HG03354 (cell line): Measurements from ENCODE around the gene CKS2.
"Not testable (repeated sequence)": the region's sequence is repeated elsewhere in the genome, so short reads cannot be mapped to it uniquely, and the experiment has no call there.

Source experiments
- ATAC-seq: cut with Tn5 transposase; IDR thresholded peaks from one replicate; pipeline ENCODE4 v1.9.1; 2021; ENCODE audit warnings: mild to moderate bottlenecking; ENCODE audit not compliant: unreplicated experiment, poor library complexity, severe bottlenecking

CKS2 gene

DNA sequence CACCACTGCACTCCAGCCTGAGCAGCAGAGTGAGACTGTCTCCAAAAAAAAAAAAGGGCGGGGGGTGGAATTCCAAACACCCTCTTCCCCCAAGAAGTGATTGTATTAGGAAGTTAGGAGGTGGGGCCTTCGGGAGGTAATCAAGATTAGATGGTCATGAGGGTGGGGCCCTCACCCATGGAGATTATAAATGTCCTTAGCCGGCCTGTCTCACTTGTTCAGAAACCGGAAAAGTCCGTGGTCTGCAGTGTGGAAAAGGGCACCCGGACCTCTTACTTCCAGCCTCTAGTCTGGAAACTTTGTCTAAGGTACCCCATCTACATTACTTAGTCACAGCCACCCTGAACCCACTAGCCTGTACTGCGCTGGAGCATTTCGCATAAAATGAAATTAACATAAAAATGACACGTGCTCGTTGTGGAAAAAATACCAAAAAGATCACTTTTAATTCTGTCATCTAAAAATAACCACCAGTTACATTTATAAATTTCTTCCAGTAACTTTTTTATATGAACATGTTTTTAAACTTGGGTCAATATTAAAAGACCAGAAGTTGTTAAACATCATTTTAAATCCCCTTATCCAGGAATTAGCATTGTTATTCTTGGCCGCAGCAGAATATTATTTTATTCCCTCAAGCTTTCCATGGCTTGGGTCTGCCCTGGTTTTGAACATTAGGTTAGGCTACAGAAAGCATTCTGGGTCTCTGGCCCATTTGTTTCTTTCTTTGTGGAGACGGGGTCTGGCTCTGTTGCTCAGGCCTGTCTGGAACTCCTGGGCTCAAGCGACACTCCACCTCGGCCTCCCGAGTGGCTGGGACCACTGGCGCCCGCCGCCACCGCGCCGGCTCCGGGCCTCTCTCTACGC lies 1.2 kb upstream of the CKS2 start:
- ATAC-seq = no peak

- no peak for ATAC-seq
These were observed 589 bp downstream of the CKS2 start for GRCh38 chr9:89311346-89312221.

DNA sequence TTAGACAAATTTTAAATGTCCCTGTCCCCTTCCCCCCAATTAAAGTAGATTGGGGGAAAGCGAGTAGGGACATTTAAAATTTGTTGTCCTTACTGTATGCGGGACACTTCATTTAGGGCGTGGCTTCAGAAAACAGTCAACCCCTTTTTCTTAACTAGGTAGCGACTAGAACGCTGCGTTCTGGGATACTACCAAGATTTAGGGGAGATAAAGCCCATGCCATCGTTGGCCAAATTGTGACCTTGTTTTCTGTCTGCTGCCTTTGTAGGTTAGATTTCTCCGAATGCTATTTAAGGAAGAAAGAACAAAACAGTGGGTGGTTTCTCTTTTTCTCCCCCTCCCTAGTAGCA lies 1.2 kb downstream of the CKS2 start:
- no peak for ATAC-seq

GRCh38 chr9:89313842-89314241 lies 2.8 kb downstream of the CKS2 start:
- ATAC-seq = no peak

- no peak for ATAC-seq
These were observed 4.0 kb downstream of the CKS2 start for GRCh38 chr9:89314955-89315354.

GRCh38 chr9:89315482-89315881 lies 4.5 kb downstream of the CKS2 start:
- ATAC-seq = no peak

GRCh38 chr9:89317282-89317681 lies 6.3 kb downstream of the CKS2 start:
- no peak for ATAC-seq

GRCh38 chr9:89318123-89319014 lies 7.4 kb downstream of the CKS2 start, which contains the start of gene SECISBP2:
SECISBP2 (plus strand) TSS chr9:89318500; CDS start chr9:89318577, 77 bp downstream.
- peak; percentile 89 for ATAC-seq

DNA sequence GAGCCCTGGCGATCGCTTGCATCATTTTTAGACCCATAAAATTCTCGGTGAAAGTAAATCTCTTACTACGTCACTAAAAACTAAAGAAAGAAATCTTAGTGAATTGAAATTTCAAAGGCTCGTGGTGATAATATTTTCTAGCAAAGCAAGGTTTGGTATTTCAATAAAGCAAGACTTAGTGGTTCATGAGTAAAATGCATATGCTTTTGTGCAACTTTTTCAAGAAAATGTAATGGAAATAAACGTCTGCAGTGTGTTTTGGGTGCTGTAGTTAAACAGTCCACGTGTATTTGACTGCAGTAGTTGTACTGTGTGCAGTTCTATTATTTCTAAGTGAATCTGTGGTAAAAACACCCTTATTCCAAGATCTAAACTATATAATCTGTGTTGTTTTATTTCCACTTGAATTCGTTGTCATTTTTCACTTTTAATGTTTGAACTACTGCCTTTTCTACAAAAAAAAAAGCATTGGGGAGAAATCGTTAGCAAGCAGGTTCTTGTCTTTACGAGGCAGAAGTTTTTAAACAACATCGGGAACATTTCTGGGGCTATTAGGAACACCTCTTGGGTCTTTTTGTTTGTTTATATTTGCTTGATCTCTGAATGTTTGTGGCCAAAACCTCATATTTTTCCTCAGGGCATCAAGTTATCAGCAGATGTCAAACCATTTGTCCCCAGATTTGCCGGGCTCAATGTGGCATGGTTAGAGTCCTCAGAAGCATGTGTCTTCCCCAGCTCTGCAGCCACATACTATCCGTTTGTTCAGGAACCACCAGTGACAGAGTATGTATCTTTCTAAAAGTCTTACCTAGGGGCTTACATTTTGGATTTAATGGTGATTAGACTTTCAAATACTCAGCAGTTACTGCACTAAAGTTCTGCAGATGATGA lies 8.3 kb downstream of the CKS2 start:
- peak; percentile 4 for ATAC-seq

DNA sequence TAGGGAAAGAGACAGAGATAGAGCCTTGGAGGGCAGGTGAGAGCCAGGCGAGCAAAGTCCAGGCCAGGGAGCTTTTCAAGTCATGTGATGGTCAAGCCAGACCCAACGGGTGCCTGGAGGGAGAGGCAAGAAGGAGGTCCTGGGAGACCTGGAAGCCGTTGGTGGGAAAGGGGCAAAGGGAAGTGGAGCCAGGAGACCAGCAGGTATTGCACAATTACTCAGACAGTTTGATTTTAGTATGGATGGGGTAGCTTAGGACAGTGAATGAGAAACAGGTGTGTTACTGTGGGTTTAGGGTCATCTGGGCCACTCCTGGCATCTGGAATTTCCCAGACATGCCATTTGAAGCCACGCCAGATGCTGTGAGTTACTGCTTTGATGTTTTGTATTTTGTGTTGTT lies 12.4 kb downstream of the CKS2 start:
- no peak for ATAC-seq

DNA sequence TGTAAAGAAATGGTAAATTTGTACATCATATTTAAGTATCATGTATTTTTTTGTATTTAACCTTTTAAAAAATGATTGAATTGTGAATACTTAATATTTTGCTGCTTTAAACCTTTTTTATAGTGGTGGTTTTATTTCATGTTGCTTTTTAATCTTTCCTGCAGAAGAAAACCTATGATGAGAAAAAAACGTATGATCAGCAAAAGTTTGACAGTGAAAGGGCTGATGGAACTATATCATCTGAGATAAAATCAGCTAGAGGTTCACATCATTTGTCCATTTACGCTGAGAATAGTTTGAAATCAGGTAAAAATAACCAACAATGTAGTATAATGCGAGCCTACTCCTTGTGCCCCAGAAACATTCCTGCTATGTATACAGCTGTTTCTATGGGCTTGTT lies 14.7 kb downstream of the CKS2 start:
- ATAC-seq = no peak

DNA sequence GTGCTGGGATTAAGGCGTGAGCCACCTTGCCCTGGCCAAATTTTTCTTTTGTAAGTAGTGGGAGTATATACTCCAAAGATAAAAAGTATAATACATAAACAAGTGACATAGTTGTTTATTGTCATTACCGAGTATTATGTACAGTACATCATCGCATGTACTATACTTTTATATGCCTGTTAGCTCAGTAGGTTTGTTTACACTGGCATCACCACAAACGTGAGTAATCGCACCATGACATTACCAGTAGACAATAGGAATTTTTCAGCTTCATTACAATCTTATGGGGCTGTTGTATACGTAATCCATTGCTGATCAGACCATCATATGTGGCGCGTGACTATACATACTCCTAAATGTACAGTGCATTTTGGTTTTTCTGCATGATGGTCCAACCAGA lies 17.1 kb downstream of the CKS2 start:
- ATAC-seq = no peak

- no peak for ATAC-seq
These were observed 18.9 kb downstream of the CKS2 start for GRCh38 chr9:89329917-89330316.

GRCh38 chr9:89330513-89330912 lies 19.5 kb downstream of the CKS2 start:
- ATAC-seq = no peak

- no peak for ATAC-seq
These were observed 28.8 kb downstream of the CKS2 start for GRCh38 chr9:89339807-89340206.

DNA sequence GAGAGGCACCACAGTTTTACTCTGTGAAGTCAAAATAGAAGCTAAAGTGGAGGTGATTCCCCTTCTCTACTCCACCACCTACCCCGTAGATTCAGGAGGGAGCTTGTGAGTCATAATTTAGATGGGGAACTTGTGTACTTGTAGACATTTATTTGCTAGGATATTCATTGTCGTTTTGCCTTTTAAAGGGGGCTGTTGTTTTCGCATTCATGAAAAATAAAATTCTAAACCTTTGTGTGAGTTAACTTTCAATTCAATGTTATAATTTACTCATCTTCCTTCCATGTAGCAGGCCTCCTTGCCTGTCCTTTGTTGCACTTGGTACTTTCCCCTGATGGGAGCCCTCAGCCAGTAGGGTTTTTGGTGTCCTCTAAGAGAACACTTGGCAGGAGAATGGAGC lies 29.3 kb downstream of the CKS2 start:
- ATAC-seq = peak; percentile 66

GRCh38 chr9:89342213-89342612 lies 31.2 kb downstream of the CKS2 start:
- ATAC-seq = no peak

GRCh38 chr9:89342948-89343347 lies 32.0 kb downstream of the CKS2 start:
- ATAC-seq = no peak

DNA sequence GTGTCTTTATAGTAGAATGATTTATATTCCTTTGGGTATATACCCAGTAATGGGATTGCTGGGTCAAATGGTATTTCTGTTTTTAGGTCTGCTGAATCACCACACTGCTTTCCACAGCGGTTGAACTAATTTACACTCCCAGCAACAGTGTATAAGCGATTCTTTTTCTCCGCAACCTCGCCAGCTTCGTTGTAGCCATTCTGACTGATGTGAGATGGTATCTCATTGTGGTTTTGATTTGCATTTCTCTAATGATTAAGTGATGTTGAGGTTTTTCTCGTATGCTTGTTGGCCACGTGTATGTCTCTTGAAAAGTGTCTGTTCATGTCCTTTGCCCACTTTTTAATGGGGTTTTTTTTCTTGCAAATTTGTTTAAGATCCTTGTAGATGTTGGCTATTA lies 32.8 kb downstream of the CKS2 start:
- not testable (repeated sequence) for ATAC-seq
